Nephron (organoid): Measurements from ENCODE around the gene ARMH2.

ENCODE experiments used
- H3K27ac Mint-ChIP-seq, 3 experiments: 2 replicates each; pipeline ENCODE4 v1.8.0; 2020; ENCODE audit warnings: mixed read lengths in 3 of 3, mild to moderate bottlenecking in 2 of 3, moderate library complexity in 1 of 3
- H3K27me3 Mint-ChIP-seq: 2 replicates; pipeline ENCODE4 v1.8.0; 2021; ENCODE audit warnings: low read depth, mild to moderate bottlenecking, moderate library complexity, mixed read lengths
- H3K36me3 Mint-ChIP-seq: 2 replicates; pipeline ENCODE4 v1.8.0; 2020; ENCODE audit warnings: low read depth, mixed read lengths
- H3K4me1 Mint-ChIP-seq: 2 replicates; pipeline ENCODE4 v1.8.0; 2020; ENCODE audit warnings: mixed read lengths
- H3K4me3 Mint-ChIP-seq, 3 experiments: 2 replicates each; pipeline ENCODE4 v1.8.0; 2020; ENCODE audit warnings: mild to moderate bottlenecking in 3 of 3, mixed read lengths in 3 of 3, moderate library complexity in 2 of 3
- H3K9me3 Mint-ChIP-seq: 2 replicates; pipeline ENCODE4 v1.8.0; 2020; ENCODE audit warnings: mixed read lengths
- TF ChIP-seq, protein P1 (sequence below), 3 experiments: fragments of 200-600 bp; sonication (generic); IDR thresholded peaks; one replicate each; pipeline ENCODE4 v1.5.0; 2021; ENCODE audit warnings: antibody characterized with exemption in 3 of 3; ENCODE audit not compliant: unreplicated experiment in 3 of 3

ARMH2 gene

GRCh38 chr6:24807584-24807983 is 8.9 kb upstream of the ARMH2 start:
- Mint-ChIP-seq H3K9me3 (no peaks in the 10 kb centered on the region), H3K36me3 (no peaks in the 10 kb centered on the region), H3K4me3 (no peak overlapping the region), H3K27ac (no peak overlapping the region), H3K27me3 (no peaks in the 10 kb centered on the region), H3K4me1 (no peaks in the 10 kb centered on the region)
- TF ChIP-seq, protein P1, sequence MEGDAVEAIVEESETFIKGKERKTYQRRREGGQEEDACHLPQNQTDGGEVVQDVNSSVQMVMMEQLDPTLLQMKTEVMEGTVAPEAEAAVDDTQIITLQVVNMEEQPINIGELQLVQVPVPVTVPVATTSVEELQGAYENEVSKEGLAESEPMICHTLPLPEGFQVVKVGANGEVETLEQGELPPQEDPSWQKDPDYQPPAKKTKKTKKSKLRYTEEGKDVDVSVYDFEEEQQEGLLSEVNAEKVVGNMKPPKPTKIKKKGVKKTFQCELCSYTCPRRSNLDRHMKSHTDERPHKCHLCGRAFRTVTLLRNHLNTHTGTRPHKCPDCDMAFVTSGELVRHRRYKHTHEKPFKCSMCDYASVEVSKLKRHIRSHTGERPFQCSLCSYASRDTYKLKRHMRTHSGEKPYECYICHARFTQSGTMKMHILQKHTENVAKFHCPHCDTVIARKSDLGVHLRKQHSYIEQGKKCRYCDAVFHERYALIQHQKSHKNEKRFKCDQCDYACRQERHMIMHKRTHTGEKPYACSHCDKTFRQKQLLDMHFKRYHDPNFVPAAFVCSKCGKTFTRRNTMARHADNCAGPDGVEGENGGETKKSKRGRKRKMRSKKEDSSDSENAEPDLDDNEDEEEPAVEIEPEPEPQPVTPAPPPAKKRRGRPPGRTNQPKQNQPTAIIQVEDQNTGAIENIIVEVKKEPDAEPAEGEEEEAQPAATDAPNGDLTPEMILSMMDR (IDR thresholded peaks at IDR 0.05; ENCODE audit: unreplicated experiment in 3 of 3) = no peak

DNA sequence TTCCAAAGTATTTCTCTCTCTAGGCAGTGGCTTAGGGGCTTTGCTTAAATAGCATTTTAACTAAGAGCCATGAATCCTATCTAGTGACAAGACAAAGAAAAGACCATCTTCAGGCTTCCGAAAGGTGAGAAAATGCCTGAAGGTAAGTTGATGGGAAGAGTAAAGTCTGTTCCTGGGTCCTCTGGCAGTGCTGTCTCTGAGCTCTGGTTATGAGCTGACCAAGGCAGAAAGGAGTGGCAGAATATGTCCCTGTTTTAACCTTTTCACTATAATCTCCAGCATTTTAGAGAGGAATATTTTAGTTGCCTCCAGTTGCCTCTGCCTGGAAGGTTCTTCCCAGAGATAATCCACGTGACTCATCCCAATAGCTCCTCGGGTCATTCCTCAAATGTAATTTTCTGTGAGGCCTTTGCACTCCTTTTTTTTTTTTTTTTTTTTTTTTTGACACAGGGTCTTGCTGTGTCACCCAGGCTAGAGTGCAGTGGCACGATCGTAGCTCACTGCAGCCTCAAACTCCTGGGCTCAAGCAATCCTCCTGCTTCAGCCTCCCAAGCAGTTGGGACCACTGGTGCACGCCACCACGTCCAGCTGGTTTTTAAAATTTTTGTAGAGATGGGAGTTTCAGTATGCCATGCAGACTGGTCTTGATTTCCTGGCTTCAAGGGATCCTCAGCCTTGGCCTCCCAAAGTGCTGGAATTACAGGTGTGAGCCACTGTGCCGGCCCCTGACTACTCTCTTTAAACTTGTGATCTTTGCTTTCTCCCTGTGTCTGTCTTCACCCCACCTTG is 3.7 kb upstream of the ARMH2 start:
- no peaks in the 10 kb centered on the region for H3K9me3 Mint-ChIP-seq
- H3K27ac Mint-ChIP-seq = no peak overlapping the region
- H3K4me1 Mint-ChIP-seq = peaks cover 10% of the 10 kb centered on the region
- H3K36me3 Mint-ChIP-seq = no peaks in the 10 kb centered on the region
- H3K27me3 Mint-ChIP-seq = no peaks in the 10 kb centered on the region
- H3K4me3 Mint-ChIP-seq = no peak overlapping the region
- TF ChIP-seq, protein P1 (IDR thresholded peaks at IDR 0.05; ENCODE audit: unreplicated experiment in 3 of 3) = no peak

DNA sequence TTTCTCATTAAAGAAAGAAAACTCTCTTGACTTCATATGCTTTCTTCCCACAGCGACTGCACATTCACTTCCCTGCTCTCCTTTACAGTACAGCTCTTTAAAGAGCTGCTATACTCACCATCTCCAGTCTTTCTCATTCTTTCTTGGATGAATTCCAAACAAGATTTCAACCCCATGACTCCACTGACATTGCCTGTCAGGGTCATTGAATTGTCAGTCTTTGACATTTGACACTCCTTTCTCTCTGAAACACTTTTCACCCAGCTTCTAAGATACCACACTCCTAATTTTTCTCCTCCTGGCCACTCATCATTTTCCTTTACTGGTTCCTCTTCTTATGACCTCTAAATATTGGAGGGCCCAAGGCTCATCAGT is 811 bp upstream of the ARMH2 start:
- no peaks in the 10 kb centered on the region for H3K36me3 Mint-ChIP-seq
- no peaks in the 10 kb centered on the region for H3K9me3 Mint-ChIP-seq
- peak overlapping the region in 1 of 3 experiments; percentile 43 for H3K27ac Mint-ChIP-seq
- no peaks in the 10 kb centered on the region for H3K27me3 Mint-ChIP-seq
- H3K4me1 Mint-ChIP-seq = peaks cover 11% of the 10 kb centered on the region
- TF ChIP-seq, protein P1 (IDR thresholded peaks at IDR 0.05; ENCODE audit: unreplicated experiment in 3 of 3) = no peak
- no peak overlapping the region for H3K4me3 Mint-ChIP-seq

DNA sequence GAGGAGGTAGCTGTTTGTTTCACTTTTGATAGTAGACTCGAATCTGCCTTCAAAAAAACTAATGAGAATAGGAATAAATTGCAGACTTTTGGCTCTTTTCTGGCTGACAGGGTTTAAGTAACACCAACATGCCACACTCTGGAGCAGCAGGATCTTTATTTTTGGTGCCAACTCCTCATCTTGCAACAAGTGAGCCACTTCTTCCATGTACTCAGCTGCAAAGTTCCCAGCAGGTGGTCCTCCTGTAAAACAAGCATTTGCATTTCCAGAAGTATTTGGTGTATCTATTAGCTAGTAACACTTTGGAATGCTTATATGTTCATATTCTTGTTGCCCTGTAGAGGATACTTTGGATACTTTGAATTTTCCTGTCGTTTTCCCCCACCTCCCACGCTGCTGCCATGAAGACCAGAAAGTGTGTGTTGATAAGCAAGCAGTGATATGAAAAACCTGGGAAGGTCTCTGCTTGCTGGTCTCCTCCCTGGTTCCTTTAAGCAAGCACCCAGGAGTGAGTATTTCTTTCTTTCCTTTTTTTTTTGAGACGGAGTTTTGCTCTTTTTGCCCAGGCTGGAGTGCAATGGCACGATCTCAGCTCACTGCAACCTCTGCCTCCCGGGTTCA is 1.0 kb downstream of the ARMH2 start:
- H3K4me3 Mint-ChIP-seq = no peak overlapping the region
- no peaks in the 10 kb centered on the region for H3K36me3 Mint-ChIP-seq
- no peaks in the 10 kb centered on the region for H3K9me3 Mint-ChIP-seq
- TF ChIP-seq, protein P1 (IDR thresholded peaks at IDR 0.05; ENCODE audit: unreplicated experiment in 3 of 3) = no peak
- H3K27ac Mint-ChIP-seq = peak overlapping the region in 1 of 3 experiments; percentile 59
- peaks cover 11% of the 10 kb centered on the region for H3K4me1 Mint-ChIP-seq
- no peaks in the 10 kb centered on the region for H3K27me3 Mint-ChIP-seq

DNA sequence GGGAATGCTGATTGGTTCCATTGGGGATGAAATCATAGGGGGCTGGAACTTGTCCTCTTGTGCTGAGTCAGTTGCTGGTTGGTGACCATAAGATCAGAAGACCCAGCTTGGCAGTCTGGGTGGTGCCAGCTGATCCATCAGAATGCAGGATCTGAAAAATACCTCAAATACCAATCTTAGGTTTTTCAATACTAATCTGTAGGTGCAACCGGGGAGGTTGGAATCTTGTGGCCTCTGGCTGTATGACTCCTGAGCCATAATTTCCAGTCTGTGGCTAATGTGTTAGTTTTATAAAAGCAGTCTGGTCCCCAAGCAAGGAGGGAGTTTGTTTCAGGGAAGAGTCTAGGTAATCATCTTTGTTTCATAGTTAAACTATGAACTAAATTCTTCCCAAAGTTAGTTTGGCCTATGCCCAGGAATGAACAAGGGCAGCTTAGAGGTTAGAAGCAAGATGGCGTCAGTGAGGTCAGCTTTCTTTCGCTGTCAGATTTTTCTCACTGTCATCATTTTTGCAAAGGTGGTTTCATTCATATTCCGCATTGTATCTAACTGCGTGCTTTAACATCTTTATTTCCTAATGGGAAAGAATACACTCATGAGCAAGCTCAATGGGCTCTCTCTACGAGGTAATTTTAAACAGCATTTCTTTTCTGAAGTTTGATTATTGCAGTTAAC is 2.0 kb downstream of the ARMH2 start:
- no peaks in the 10 kb centered on the region for H3K27me3 Mint-ChIP-seq
- H3K4me3 Mint-ChIP-seq = no peak overlapping the region
- H3K9me3 Mint-ChIP-seq = no peaks in the 10 kb centered on the region
- H3K36me3 Mint-ChIP-seq = no peaks in the 10 kb centered on the region
- H3K27ac Mint-ChIP-seq = no peak overlapping the region
- H3K4me1 Mint-ChIP-seq = peaks cover 11% of the 10 kb centered on the region
- TF ChIP-seq, protein P1 (IDR thresholded peaks at IDR 0.05; ENCODE audit: unreplicated experiment in 3 of 3) = no peak
